Breast epithelium (tissue), 4 donors: Measurements from ENCODE around the gene PGM5. TPM values are rescaled to one million over a fixed set of nuclear protein-coding genes. Genes with fewer than 3 reads are reported as not detected.

ENCODE experiments used
- DNase-seq, 2 donors: peaks; one replicate each; pipeline ENCODE4 v3.0.0-alpha.2; 2019; ENCODE audit warnings: low spot score in 2 of 2
- H3K27ac ChIP-seq, 2 donors: fragments of 200-600 bp; sonication (generic) in 1 of 2; one replicate each; pipeline ENCODE4 v1.5.1; 2016 to 2019; ENCODE audit warnings: mild to moderate bottlenecking in 1 of 2
- H3K27me3 ChIP-seq, 2 donors: fragments of 200-600 bp; sonication (generic) in 1 of 2; one replicate each; pipeline versions ENCODE4 v1.5.1 to v1.6.0; 2017 to 2019; ENCODE audit warnings: control low read depth in 1 of 2, mild to moderate bottlenecking in 1 of 2
- H3K36me3 ChIP-seq: fragments of 200-600 bp; one replicate; pipeline ENCODE4 v1.5.1; 2019
- H3K4me1 ChIP-seq, 2 donors: fragments of 200-600 bp; sonication (generic); one replicate each; pipeline ENCODE4 v1.5.1; 2016 to 2019; ENCODE audit warnings: control low read depth in 1 of 2
- H3K4me3 ChIP-seq, 3 donors: fragments of 200-600 bp; sonication (generic); 1 replicate in 2 of 3; 2 replicates in 1 of 3; pipeline ENCODE4 v1.5.1; 2016 to 2019; ENCODE audit warnings: mild to moderate bottlenecking in 3 of 3, moderate library complexity in 2 of 3
- H3K9me3 ChIP-seq, 2 donors: fragments of 200-600 bp; sonication (generic) in 1 of 2; one replicate each; pipeline ENCODE4 v1.5.1; 2016 to 2019; ENCODE audit warnings: control low read depth in 1 of 2
- POLR2A ChIP-seq: fragments of 450-650 bp; IDR thresholded peaks from one replicate; pipeline ENCODE4 v1.6.1; 2016; ENCODE audit warnings: antibody characterized with exemption, mild to moderate bottlenecking, moderate library complexity
- POLR2AphosphoS5 ChIP-seq, 3 donors: sonication (generic); formaldehyde crosslinking; IDR thresholded peaks; one replicate each; pipeline ENCODE4 v1.6.1; 2017; ENCODE audit warnings: antibody characterized with exemption in 3 of 3
- intact Hi-C: fragments of 100-400 bp; cut with DNase I; formaldehyde crosslinking; loops from one replicate; pipeline ENCODE4 v1.15.1; 2023; ENCODE audit warnings: low total_unique reads
- total RNA-seq, 3 donors: library from RNA; depleted of rRNA; stranded (reverse); fragments of >200 nt; gene quantifications; one replicate each; pipeline ENCODE4 v1.1.0, GENCODE V29; 2016
- TF ChIP-seq, protein P1 (sequence below), 3 donors: fragments of 450-650 bp; IDR thresholded peaks; one replicate each; pipeline ENCODE4 v1.5.1; 2016 to 2017; ENCODE audit warnings: antibody characterized with exemption in 3 of 3, mild to moderate bottlenecking in 3 of 3, moderate library complexity in 3 of 3

Gene PGM5
- total RNA-seq, 3 donors from 2014 or later = 11.6 to 30.8 (median 22.2) TPM

DNA sequence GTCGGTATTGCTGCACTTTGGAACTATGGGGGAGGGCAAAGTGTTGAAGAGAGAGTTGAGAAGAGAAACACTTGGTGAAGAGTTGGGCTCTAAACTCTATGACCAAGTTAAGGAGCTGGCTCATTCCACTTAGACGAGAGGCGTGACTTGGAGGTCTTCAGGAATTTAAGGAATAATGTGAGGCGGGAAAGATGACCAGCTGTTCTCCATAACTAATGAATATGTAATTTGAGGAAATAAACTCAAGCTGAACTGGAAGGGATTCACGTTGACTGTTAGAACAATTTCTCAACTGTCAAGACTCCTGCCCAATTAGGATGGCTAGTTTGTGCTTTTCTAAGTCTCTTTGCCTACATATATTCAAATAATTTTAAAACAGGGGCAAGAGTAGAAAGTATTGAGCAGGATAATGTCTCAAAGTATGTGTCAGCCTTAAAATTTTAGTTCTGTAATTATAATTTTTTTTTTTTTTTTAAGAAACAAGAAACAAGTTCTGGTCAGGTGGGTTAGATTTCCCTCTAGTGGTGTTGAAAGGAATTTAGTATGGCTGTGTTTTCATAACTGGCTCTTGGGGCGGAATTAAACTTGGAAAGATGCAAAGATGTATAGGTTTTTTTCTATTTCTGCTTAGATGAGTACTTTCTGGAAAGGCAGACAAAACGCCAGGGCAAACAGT, 150.9 kb downstream of the PGM5 start:
- no peak for DNase-seq

DNA sequence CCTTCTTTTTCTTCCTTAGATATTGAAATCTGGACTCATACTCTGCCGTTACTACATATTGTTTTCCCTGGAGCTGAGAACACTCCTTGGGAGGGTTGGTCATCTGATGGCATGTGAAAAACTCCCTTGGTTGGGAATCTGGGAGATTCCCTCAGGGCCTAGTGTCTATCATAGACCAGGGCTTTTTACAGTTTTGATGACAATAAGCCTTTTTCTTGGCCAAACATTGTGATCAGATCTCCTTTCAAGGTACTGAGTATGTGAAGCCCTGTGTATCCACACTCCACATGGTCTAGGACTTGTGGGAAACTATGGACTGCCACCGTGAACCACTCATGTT, 151.4 kb downstream of the PGM5 start:
- Histone ChIP-seq H3K27ac (no peak overlapping the region), H3K4me1 (no peaks in the 10 kb centered on the region)
- intact Hi-C loops = no loop called here

More for the DNA sequence above, 150.9 kb downstream of the PGM5 start:
- Histone ChIP-seq H3K36me3 (no peaks in the 10 kb centered on the region), H3K27me3 (no peaks in the 10 kb centered on the region), H3K27ac (no peak overlapping the region), H3K9me3 (no peaks in the 10 kb centered on the region), H3K4me3 (no peak overlapping the region), H3K4me1 (no peaks in the 10 kb centered on the region)
- intact Hi-C loops = no loop called here
- TF ChIP-seq, protein P1, sequence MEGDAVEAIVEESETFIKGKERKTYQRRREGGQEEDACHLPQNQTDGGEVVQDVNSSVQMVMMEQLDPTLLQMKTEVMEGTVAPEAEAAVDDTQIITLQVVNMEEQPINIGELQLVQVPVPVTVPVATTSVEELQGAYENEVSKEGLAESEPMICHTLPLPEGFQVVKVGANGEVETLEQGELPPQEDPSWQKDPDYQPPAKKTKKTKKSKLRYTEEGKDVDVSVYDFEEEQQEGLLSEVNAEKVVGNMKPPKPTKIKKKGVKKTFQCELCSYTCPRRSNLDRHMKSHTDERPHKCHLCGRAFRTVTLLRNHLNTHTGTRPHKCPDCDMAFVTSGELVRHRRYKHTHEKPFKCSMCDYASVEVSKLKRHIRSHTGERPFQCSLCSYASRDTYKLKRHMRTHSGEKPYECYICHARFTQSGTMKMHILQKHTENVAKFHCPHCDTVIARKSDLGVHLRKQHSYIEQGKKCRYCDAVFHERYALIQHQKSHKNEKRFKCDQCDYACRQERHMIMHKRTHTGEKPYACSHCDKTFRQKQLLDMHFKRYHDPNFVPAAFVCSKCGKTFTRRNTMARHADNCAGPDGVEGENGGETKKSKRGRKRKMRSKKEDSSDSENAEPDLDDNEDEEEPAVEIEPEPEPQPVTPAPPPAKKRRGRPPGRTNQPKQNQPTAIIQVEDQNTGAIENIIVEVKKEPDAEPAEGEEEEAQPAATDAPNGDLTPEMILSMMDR (IDR thresholded peaks at IDR 0.05) = peak; percentile 21 to 63 (median 50)
- TF ChIP-seq POLR2A (no peak), POLR2AphosphoS5 (IDR thresholded peaks at IDR 0.05) (no peak)

DNA sequence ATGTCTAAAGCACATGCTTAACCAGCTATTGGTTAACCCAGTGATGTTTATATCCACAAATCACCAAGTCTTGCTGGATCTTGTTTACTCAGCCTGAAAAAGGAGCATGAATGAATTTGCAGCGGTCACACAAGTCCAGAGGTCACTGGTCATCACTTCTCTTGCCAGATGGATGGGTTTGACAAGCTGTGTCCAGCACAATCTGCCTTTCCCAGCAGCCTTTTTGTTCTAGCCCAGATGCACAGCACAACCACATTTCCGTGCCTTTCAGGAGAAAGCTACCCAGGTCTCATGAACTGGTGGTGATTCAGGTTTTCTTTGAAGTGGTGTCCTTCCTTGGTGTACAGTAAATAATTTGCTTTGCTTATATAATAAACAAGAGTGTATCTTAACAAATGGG, 152.1 kb downstream of the PGM5 start:
- no peak for DNase-seq
- Histone ChIP-seq H3K36me3 (no peaks in the 10 kb centered on the region), H3K4me3 (no peak overlapping the region), H3K9me3 (no peaks in the 10 kb centered on the region), H3K4me1 (no peaks in the 10 kb centered on the region), H3K27ac (peak overlapping the region in 1 of 2 donors; percentile 12), H3K27me3 (no peaks in the 10 kb centered on the region)
- TF ChIP-seq POLR2AphosphoS5 (IDR thresholded peaks at IDR 0.05) (no peak), POLR2A (no peak)
- TF ChIP-seq, protein P1 (IDR thresholded peaks at IDR 0.05) = no peak
- intact Hi-C loops = no loop called here

More for the DNA sequence above, 151.4 kb downstream of the PGM5 start:
- no peaks in the 10 kb centered on the region for H3K9me3 ChIP-seq
- no peaks in the 10 kb centered on the region for H3K36me3 ChIP-seq
- no peak for DNase-seq
- no peak overlapping the region for H3K4me3 ChIP-seq
- TF ChIP-seq, protein P1 (IDR thresholded peaks at IDR 0.05) = no peak
- TF ChIP-seq POLR2A (no peak), POLR2AphosphoS5 (IDR thresholded peaks at IDR 0.05) (no peak)
- no peaks in the 10 kb centered on the region for H3K27me3 ChIP-seq

DNA sequence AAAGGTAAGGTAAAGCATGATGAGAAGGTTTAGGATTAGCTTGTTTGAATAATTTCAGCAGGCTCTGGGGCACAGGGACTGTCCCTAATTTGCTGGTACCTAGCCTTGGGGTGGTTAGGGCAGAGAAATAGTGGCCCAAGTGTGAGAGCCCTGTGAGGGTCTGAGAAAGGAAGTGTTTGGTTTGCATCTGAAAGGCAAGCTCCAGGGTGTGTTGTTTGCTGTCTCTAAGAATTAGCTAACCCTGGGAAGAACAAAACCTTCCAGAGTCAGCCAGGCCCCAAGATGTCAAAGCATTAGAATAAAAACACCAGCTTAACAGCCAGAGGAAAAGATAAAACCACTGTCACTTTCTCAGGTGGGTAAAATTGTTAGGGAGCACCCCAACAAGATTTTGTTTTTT, 153.3 kb downstream of the PGM5 start:
- TF ChIP-seq, protein P1 (IDR thresholded peaks at IDR 0.05) = no peak
- TF ChIP-seq POLR2AphosphoS5 (IDR thresholded peaks at IDR 0.05) = no peak
- TF ChIP-seq POLR2A = no peak
- Histone ChIP-seq H3K4me1 (no peaks in the 10 kb centered on the region), H3K27ac (no peak overlapping the region), H3K4me3 (no peak overlapping the region), H3K27me3 (no peaks in the 10 kb centered on the region), H3K36me3 (no peaks in the 10 kb centered on the region), H3K9me3 (no peaks in the 10 kb centered on the region)
- intact Hi-C loops = no loop called here
- no peak for DNase-seq

DNA sequence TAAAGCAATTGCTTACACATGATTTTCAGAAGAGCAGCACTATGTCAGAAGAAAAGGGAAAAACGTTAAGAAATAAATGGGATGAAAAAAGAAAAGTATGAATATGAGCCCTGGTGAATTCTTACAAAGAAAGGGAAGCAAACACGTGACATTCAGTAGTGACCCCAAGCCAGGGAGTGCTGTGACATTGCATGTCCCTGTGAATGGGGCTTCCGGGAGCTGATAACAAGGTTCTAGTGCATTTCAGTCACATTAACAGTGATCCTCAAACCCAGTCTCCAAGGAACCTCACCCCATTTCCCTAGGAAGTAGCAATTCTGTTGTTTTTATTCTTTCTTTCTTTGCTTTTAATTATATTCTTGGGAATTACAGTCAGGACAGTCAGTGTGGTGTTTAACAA, 157.0 kb downstream of the PGM5 start:
- Histone ChIP-seq H3K27me3 (no peaks in the 10 kb centered on the region), H3K4me1 (no peaks in the 10 kb centered on the region)
- TF ChIP-seq POLR2AphosphoS5 (IDR thresholded peaks at IDR 0.05) (no peak), POLR2A (no peak)
- TF ChIP-seq, protein P1 (IDR thresholded peaks at IDR 0.05) = no peak

More for the DNA sequence above, 157.0 kb downstream of the PGM5 start:
- peaks cover 0 to 8% of the 10 kb centered on the region in 2 donors for H3K9me3 ChIP-seq
- H3K27ac ChIP-seq = no peak overlapping the region
- H3K4me3 ChIP-seq = no peak overlapping the region
- no peaks in the 10 kb centered on the region for H3K36me3 ChIP-seq
- intact Hi-C loops = no loop called here
- no peak for DNase-seq
